H1 (cell line): Measurements from ENCODE around the gene GJA5. TPM values are rescaled to one million over a fixed set of nuclear protein-coding genes. Genes with fewer than 3 reads are reported as not detected.

Experiments
- EGR1 ChIP-seq: IDR thresholded peaks from 2 replicates; pipeline ENCODE4 v1.6.1; 2011; ENCODE audit warnings: low read depth, low read length, borderline replicate concordance
- TEAD4 ChIP-seq: IDR thresholded peaks from 2 replicates; pipeline ENCODE4 v1.6.1; 2012; ENCODE audit warnings: low read depth, low read length, inconsistent platforms, mixed read lengths
- polyA plus RNA-seq, 7 experiments: library from polyadenylated mRNA; depleted of rRNA in 3 of 7; stranded (reverse) in 5 of 7; unstranded in 2 of 7; fragments of >200 nt in 5 of 7; fragments of 200-250 nt in 2 of 7; gene quantifications; 1 replicate in 5 of 7; 2 replicates in 1 of 7; 4 replicates in 1 of 7; pipeline versions ENCODE4 v1.2.1 to v1.2.3, GENCODE V29; 2011 to 2013; ENCODE audit warnings: missing spikeins in 2 of 7, mixed read lengths in 2 of 7
- total RNA-seq: library from RNA; stranded (reverse); fragmentation: NEBNext Ultra II Directional; extraction: Animal tissue kit (Norgen Biotek cat#: 25700); gene quantifications from 2 replicates; pipeline ENCODE4 v1.2.1, GENCODE V29; 2021

The GJA5 gene
- total and polyA plus RNA-seq, 2 of the 8 experiments (the other 6 are each of a cell fraction or from before 2014, with no cell fraction given): 1.2 to 2.7 TPM

DNA sequence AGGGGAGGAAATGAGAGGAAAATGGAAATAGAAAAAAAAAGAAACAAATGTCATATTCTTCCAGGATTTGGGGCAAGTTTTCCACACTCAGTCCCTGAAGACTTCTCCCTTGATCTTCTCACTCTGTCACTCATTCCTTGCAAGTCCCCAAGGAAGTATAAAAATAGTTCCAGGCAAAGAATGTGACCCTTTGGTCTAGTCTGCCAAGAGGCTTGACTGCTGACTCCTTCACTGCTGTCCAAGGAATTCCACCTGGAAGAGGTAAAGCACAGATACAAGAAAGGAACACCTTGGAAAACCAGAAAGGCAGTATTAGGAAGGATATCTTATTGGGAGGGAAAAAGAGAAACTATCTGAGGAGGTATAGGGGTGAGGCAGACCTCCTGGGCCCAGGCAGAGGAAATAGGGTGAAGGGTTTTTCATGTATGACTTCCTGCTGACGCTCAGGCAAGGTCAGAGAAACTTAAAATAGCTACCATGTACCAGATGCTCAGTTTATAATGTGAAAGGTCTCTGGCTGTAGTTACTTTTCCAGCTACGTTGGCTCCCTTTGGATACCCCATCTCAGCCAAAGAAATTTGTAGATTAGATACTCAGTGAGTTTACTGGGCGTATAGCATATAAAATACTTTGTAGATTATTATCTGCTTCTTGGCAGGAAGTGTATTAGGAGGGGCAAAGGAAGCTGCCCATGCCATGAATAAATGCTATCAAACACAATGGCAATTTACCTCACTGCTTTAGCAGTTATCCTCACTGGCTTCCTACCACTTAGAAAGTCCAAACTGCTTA, 2.0 kb upstream of the GJA5 start (continued):
- TF ChIP-seq EGR1 (no peak), TEAD4 (no peak)
